ENCODE results near the gene STARD9.

The STARD9 gene

GRCh38 chr15:42547918-42548248 lies 27.5 kb upstream of the STARD9 start:
- Histone ChIP-seq H3K79me1 (replicated peaks; ENCODE audit: low read length, poor library complexity, severe bottlenecking) (peaks cover 15% of the 10 kb centered on the region), H3K4me3 (ENCODE audit: insufficient read depth in 1 of 2, low read depth in 1 of 2, low read length in 2 of 2) (peak overlapping the region; percentile 79 to 97)

GRCh38 chr15:42548249-42549031 lies 27.0 kb upstream of the STARD9 start, which contains the start of the genes HAUS2 and LRRC57:
Gene HAUS2 (plus strand): TSS chr15:42548838. CDS start chr15:42548873, 35 bp downstream.
Gene LRRC57 (minus strand): TSS chr15:42548793. CDS start chr15:42548434, 359 bp downstream.
- Histone ChIP-seq H3K9me3 (ENCODE audit: control insufficient read depth, low read length) (no peaks in the 10 kb centered on the region), H2BK5ac (ENCODE audit: low read depth, low read length, poor library complexity, severe bottlenecking) (no peak within 1 kb of the TSS), H2BK15ac (ENCODE audit: low read depth, poor library complexity, severe bottlenecking) (peak within 1 kb of the TSS; percentile 60), H2AFZ (ENCODE audit: low read depth, low read length) (peak within 1 kb of the TSS; percentile 46), H4K91ac (ENCODE audit: low read length) (peak within 1 kb of the TSS; percentile 14), H3K14ac (ENCODE audit: low read length in 2 of 2) (peak within 1 kb of the TSS in 1 of 2 experiments; percentile 77), H3K9ac (ENCODE audit: low read length) (peak within 1 kb of the TSS; percentile 94), H3K4ac (ENCODE audit: low read depth in 1 of 2, low read length in 2 of 2) (peak within 1 kb of the TSS; percentile 3 to 52), H3K79me1 (replicated peaks; ENCODE audit: low read length, poor library complexity, severe bottlenecking) (peaks cover 15% of the 10 kb centered on the region), H3K23ac (ENCODE audit: low read length in 2 of 2) (no peak within 1 kb of the TSS), H3K27ac (ENCODE audit: low read length, poor library complexity, severe bottlenecking) (peak within 1 kb of the TSS; percentile 22), H3K4me2 (ENCODE audit: low read length, poor library complexity, severe bottlenecking) (peak within 1 kb of the TSS; percentile 83), H2AK5ac (ENCODE audit: low read length, severe bottlenecking) (no peak within 1 kb of the TSS), H3K18ac (ENCODE audit: low read depth in 1 of 2, low read length in 2 of 2) (peak within 1 kb of the TSS in 1 of 2 experiments; percentile 75), H2BK120ac (ENCODE audit: low read depth, low read length) (no peak within 1 kb of the TSS), H4K8ac (ENCODE audit: low read length) (peak within 1 kb of the TSS; percentile 45), H3K36me3 (ENCODE audit: control insufficient read depth in 1 of 2, insufficient read depth in 2 of 2, low read depth in 1 of 2, low read length in 2 of 2) (peaks cover 6 to 28% of the 10 kb centered on the region in 2 experiments), H2BK12ac (ENCODE audit: low read length in 2 of 2) (no peak within 1 kb of the TSS), H3K4me3 (ENCODE audit: insufficient read depth in 1 of 2, low read depth in 1 of 2, low read length in 2 of 2) (peak within 1 kb of the TSS; percentile 79 to 97), H3K27me3 (ENCODE audit: control insufficient read depth in 1 of 2, insufficient read depth in 1 of 2, low read length in 2 of 2) (no peaks in the 10 kb centered on the region), H3K4me1 (ENCODE audit: control insufficient read depth, insufficient read depth, low read depth, low read length) (peaks cover 4% of the 10 kb centered on the region)
- WGBS, result under 1% methylated on average over 71 of the region's 71 CpGs
- DNase-seq, result peak; percentile 88

More at GRCh38 chr15:42547918-42548248, 27.5 kb upstream of the STARD9 start:
- H4K8ac ChIP-seq (ENCODE audit: low read length), result no peak overlapping the region
- no peak overlapping the region for H2BK15ac ChIP-seq (ENCODE audit: low read depth, poor library complexity, severe bottlenecking)
- peak overlapping the region in 1 of 2 experiments; percentile 3 for H3K4ac ChIP-seq (ENCODE audit: low read depth in 1 of 2, low read length in 2 of 2)
- 3% methylated on average over 9 of the region's 9 CpGs for WGBS
- H2BK12ac ChIP-seq (ENCODE audit: low read length in 2 of 2), result no peak overlapping the region
- H3K36me3 ChIP-seq (ENCODE audit: control insufficient read depth in 1 of 2, insufficient read depth in 2 of 2, low read depth in 1 of 2, low read length in 2 of 2), result peaks cover 9 to 31% of the 10 kb centered on the region in 2 experiments
- no peak overlapping the region for H3K23ac ChIP-seq (ENCODE audit: low read length in 2 of 2)
- peak overlapping the region; percentile 2 for H3K27ac ChIP-seq (ENCODE audit: low read length, poor library complexity, severe bottlenecking)
- DNase-seq, result no peak
- peak overlapping the region; percentile 94 for H3K9ac ChIP-seq (ENCODE audit: low read length)
- no peaks in the 10 kb centered on the region for H3K27me3 ChIP-seq (ENCODE audit: control insufficient read depth in 1 of 2, insufficient read depth in 1 of 2, low read length in 2 of 2)
- H2AK5ac ChIP-seq (ENCODE audit: low read length, severe bottlenecking), result no peak overlapping the region
- H2BK5ac ChIP-seq (ENCODE audit: low read depth, low read length, poor library complexity, severe bottlenecking), result no peak overlapping the region
- H2BK120ac ChIP-seq (ENCODE audit: low read depth, low read length), result no peak overlapping the region
- no peak overlapping the region for H3K14ac ChIP-seq (ENCODE audit: low read length in 2 of 2)
- H3K4me1 ChIP-seq (ENCODE audit: control insufficient read depth, insufficient read depth, low read depth, low read length), result peaks cover 4% of the 10 kb centered on the region
- H2AFZ ChIP-seq (ENCODE audit: low read depth, low read length), result peak overlapping the region; percentile 46
- peak overlapping the region; percentile 83 for H3K4me2 ChIP-seq (ENCODE audit: low read length, poor library complexity, severe bottlenecking)
- no peaks in the 10 kb centered on the region for H3K9me3 ChIP-seq (ENCODE audit: control insufficient read depth, low read length)
- H3K18ac ChIP-seq (ENCODE audit: low read depth in 1 of 2, low read length in 2 of 2), result no peak overlapping the region
- no peak overlapping the region for H4K91ac ChIP-seq (ENCODE audit: low read length)

- H3K14ac ChIP-seq (ENCODE audit: low read length in 2 of 2), result peak overlapping the region in 1 of 2 experiments; percentile 77
- H3K9ac ChIP-seq (ENCODE audit: low read length), result peak overlapping the region; percentile 94
- H2BK15ac ChIP-seq (ENCODE audit: low read depth, poor library complexity, severe bottlenecking), result peak overlapping the region; percentile 60
- peaks cover 4% of the 10 kb centered on the region for H3K4me1 ChIP-seq (ENCODE audit: control insufficient read depth, insufficient read depth, low read depth, low read length)
- WGBS, result 0% methylated on average over 11 of the region's 15 CpGs
- H4K91ac ChIP-seq (ENCODE audit: low read length), result peak overlapping the region; percentile 14
- peak overlapping the region in 1 of 2 experiments; percentile 75 for H3K18ac ChIP-seq (ENCODE audit: low read depth in 1 of 2, low read length in 2 of 2)
- no peaks in the 10 kb centered on the region for H3K27me3 ChIP-seq (ENCODE audit: control insufficient read depth in 1 of 2, insufficient read depth in 1 of 2, low read length in 2 of 2)
- H3K23ac ChIP-seq (ENCODE audit: low read length in 2 of 2), result no peak overlapping the region
- H3K4me3 ChIP-seq (ENCODE audit: insufficient read depth in 1 of 2, low read depth in 1 of 2, low read length in 2 of 2), result peak overlapping the region; percentile 79 to 97
- peaks cover 15% of the 10 kb centered on the region for H3K79me1 ChIP-seq (replicated peaks; ENCODE audit: low read length, poor library complexity, severe bottlenecking)
- no peak overlapping the region for H2BK12ac ChIP-seq (ENCODE audit: low read length in 2 of 2)
- peaks cover 6 to 22% of the 10 kb centered on the region in 2 experiments for H3K36me3 ChIP-seq (ENCODE audit: control insufficient read depth in 1 of 2, insufficient read depth in 2 of 2, low read depth in 1 of 2, low read length in 2 of 2)
- H4K8ac ChIP-seq (ENCODE audit: low read length), result peak overlapping the region; percentile 45
- H3K4ac ChIP-seq (ENCODE audit: low read depth in 1 of 2, low read length in 2 of 2), result peak overlapping the region; percentile 3 to 52
- H2AFZ ChIP-seq (ENCODE audit: low read depth, low read length), result peak overlapping the region; percentile 46
- no peak overlapping the region for H2BK5ac ChIP-seq (ENCODE audit: low read depth, low read length, poor library complexity, severe bottlenecking)
- no peak overlapping the region for H2BK120ac ChIP-seq (ENCODE audit: low read depth, low read length)
- H3K9me3 ChIP-seq (ENCODE audit: control insufficient read depth, low read length), result no peaks in the 10 kb centered on the region
- peak; percentile 64 for DNase-seq
- peak overlapping the region; percentile 83 for H3K4me2 ChIP-seq (ENCODE audit: low read length, poor library complexity, severe bottlenecking)
- H2AK5ac ChIP-seq (ENCODE audit: low read length, severe bottlenecking), result no peak overlapping the region
- peak overlapping the region; percentile 5 for H3K27ac ChIP-seq (ENCODE audit: low read length, poor library complexity, severe bottlenecking)
Measured at GRCh38 chr15:42549032-42549491, 26.3 kb upstream of the STARD9 start.

GRCh38 chr15:42549741-42550392 lies 25.5 kb upstream of the STARD9 start:
- H3K27me3 ChIP-seq (ENCODE audit: control insufficient read depth in 1 of 2, insufficient read depth in 1 of 2, low read length in 2 of 2), result no peaks in the 10 kb centered on the region
- no peak overlapping the region for H4K91ac ChIP-seq (ENCODE audit: low read length)
- H3K4me3 ChIP-seq (ENCODE audit: insufficient read depth in 1 of 2, low read depth in 1 of 2, low read length in 2 of 2), result peak overlapping the region in 1 of 2 experiments; percentile 97
- no peak for DNase-seq
- no peak overlapping the region for H2BK120ac ChIP-seq (ENCODE audit: low read depth, low read length)
- H3K4ac ChIP-seq (ENCODE audit: low read depth in 1 of 2, low read length in 2 of 2), result no peak overlapping the region
- H3K27ac ChIP-seq (ENCODE audit: low read length, poor library complexity, severe bottlenecking), result no peak overlapping the region
- H3K23ac ChIP-seq (ENCODE audit: low read length in 2 of 2), result no peak overlapping the region
- H2BK12ac ChIP-seq (ENCODE audit: low read length in 2 of 2), result no peak overlapping the region
- no peak overlapping the region for H2AFZ ChIP-seq (ENCODE audit: low read depth, low read length)
- H3K4me1 ChIP-seq (ENCODE audit: control insufficient read depth, insufficient read depth, low read depth, low read length), result peaks cover 4% of the 10 kb centered on the region
- no peaks in the 10 kb centered on the region for H3K9me3 ChIP-seq (ENCODE audit: control insufficient read depth, low read length)
- peaks cover 5 to 14% of the 10 kb centered on the region in 2 experiments for H3K36me3 ChIP-seq (ENCODE audit: control insufficient read depth in 1 of 2, insufficient read depth in 2 of 2, low read depth in 1 of 2, low read length in 2 of 2)
- peaks cover 17% of the 10 kb centered on the region for H3K79me1 ChIP-seq (replicated peaks; ENCODE audit: low read length, poor library complexity, severe bottlenecking)
- H3K4me2 ChIP-seq (ENCODE audit: low read length, poor library complexity, severe bottlenecking), result no peak overlapping the region
- H3K9ac ChIP-seq (ENCODE audit: low read length), result peak overlapping the region; percentile 94
- no peak overlapping the region for H3K14ac ChIP-seq (ENCODE audit: low read length in 2 of 2)
- no peak overlapping the region for H4K8ac ChIP-seq (ENCODE audit: low read length)
- no peak overlapping the region for H3K18ac ChIP-seq (ENCODE audit: low read depth in 1 of 2, low read length in 2 of 2)
- H2AK5ac ChIP-seq (ENCODE audit: low read length, severe bottlenecking), result no peak overlapping the region
- H2BK15ac ChIP-seq (ENCODE audit: low read depth, poor library complexity, severe bottlenecking), result no peak overlapping the region
- 90% methylated on average over 10 of the region's 12 CpGs for WGBS
- H2BK5ac ChIP-seq (ENCODE audit: low read depth, low read length, poor library complexity, severe bottlenecking), result no peak overlapping the region
